Right atrium auricular region (tissue), 2 donors: ENCODE data around the gene DNAAF5. TPM values are rescaled to one million over a fixed set of nuclear protein-coding genes. Genes with fewer than 3 reads are reported as not detected.

Source experiments
- DNase-seq: peaks from one replicate; pipeline ENCODE4 v3.0.0-alpha.2; 2019; ENCODE audit warnings: low spot score
- H3K27ac ChIP-seq, 2 donors: fragments of 200-600 bp; sonication (generic); 1 replicate in 1 of 2; 2 replicates in 1 of 2; pipeline ENCODE4 v1.5.1; 2016 to 2019
- H3K27me3 ChIP-seq, 2 donors: fragments of 200-600 bp; sonication (generic); one replicate each; pipeline versions ENCODE4 v1.5.1 to v1.6.0; 2017 to 2019
- H3K36me3 ChIP-seq: fragments of 200-600 bp; sonication (generic); one replicate; pipeline ENCODE4 v1.5.1; 2016
- H3K4me1 ChIP-seq, 2 donors: fragments of 200-600 bp; sonication (generic); one replicate each; pipeline versions ENCODE4 v1.5.1 to v1.6.0; 2017 to 2019
- H3K4me3 ChIP-seq, 2 donors: fragments of 200-600 bp; sonication (generic); 1 replicate in 1 of 2; 2 replicates in 1 of 2; pipeline ENCODE4 v1.5.1; 2017 to 2019; ENCODE audit warnings: mild to moderate bottlenecking in 1 of 2, moderate library complexity in 1 of 2
- H3K9me3 ChIP-seq, 2 donors: fragments of 200-600 bp; sonication (generic); one replicate each; pipeline ENCODE4 v1.5.1; 2019
- total RNA-seq, 2 donors: library from RNA; depleted of rRNA; stranded (reverse); fragments of >200 nt; gene quantifications; one replicate each; pipeline ENCODE4 v1.1.0, GENCODE V29; 2016
- TF ChIP-seq, protein P1 (sequence below), 2 donors: fragments of 200-600 bp; sonication (generic); IDR thresholded peaks; one replicate each; pipeline ENCODE4 v1.5.1; 2019; ENCODE audit warnings: antibody characterized with exemption in 2 of 2

DNAAF5 gene
- 10 to 100 TPM; 19.0 to 35.5 TPM for total RNA-seq

DNA sequence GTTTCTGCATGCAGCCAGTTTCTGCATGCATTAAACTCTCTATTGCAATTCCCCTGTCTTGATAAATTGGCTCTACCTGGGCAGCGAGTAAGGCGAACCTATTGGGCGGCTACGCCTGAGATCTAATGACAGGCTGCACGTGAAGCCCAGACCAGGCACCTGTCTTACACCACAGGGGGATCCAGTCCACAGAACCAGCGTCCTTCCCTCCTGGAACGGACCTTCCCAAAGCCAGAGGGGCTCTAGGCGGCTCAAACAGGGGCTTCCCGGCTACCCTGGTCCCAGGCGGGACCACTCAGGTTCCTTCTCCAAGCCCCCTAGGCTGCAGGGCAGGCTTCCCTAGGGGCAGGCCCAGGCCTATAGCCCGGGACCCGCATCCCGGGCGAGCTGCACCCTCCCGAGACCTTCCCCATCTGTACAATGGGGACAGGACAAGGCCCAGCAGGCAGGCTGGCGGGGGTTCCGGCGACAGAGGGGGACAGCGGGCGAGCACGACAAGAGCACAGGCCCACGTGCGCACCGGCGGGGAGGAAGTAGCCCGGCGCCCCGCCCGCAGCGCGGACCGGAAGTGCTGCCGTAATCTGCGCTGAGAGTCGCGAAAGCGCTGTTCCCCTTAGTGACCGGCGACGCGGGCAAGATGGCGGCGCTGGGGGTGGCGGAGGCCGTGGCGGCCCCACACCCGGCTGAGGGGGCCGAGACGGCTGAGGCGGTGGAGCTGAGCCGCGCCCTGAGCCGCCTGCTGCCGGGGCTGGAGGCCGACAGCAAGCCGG, at the start of gene DNAAF5:
TSS of gene DNAAF5 (plus strand) at position 616 of the 770 bp plus-strand sequence. CDS start at position 638, 22 bp downstream.
- peak; percentile 83 for DNase-seq
- TF ChIP-seq, protein P1, sequence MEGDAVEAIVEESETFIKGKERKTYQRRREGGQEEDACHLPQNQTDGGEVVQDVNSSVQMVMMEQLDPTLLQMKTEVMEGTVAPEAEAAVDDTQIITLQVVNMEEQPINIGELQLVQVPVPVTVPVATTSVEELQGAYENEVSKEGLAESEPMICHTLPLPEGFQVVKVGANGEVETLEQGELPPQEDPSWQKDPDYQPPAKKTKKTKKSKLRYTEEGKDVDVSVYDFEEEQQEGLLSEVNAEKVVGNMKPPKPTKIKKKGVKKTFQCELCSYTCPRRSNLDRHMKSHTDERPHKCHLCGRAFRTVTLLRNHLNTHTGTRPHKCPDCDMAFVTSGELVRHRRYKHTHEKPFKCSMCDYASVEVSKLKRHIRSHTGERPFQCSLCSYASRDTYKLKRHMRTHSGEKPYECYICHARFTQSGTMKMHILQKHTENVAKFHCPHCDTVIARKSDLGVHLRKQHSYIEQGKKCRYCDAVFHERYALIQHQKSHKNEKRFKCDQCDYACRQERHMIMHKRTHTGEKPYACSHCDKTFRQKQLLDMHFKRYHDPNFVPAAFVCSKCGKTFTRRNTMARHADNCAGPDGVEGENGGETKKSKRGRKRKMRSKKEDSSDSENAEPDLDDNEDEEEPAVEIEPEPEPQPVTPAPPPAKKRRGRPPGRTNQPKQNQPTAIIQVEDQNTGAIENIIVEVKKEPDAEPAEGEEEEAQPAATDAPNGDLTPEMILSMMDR (IDR thresholded peaks at IDR 0.05): no peak
- H3K36me3 ChIP-seq: peaks cover 9% of the 10 kb centered on the region
- peaks cover 0 to 37% of the 10 kb centered on the region in 2 donors for H3K4me1 ChIP-seq
- H3K4me3 ChIP-seq: peak within 1 kb of the TSS; percentile 68 to 82
- no peaks in the 10 kb centered on the region for H3K27me3 ChIP-seq
- H3K9me3 ChIP-seq: no peaks in the 10 kb centered on the region
- peak within 1 kb of the TSS; percentile 56 to 73 for H3K27ac ChIP-seq

DNA sequence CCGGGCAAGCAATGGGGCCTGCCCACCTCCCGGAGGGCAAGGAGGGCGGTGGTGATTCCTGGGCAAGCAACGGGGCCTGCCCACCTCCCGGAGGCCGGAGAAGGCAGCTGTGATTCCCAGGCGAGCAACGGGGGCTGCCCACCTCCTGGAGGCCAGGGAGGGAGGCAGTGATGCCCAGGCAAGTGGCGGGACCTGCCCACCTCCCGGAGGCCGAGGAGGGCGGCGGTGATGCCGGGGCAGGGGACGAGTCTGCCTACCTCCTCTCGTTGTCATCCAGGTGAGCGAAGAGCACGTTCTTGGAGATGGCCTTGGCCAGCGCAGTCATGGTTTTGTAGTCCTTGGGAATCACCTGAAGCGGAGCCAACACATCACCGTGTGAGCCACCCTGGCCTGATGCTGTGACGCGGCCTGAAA, 49.5 kb upstream of the DNAAF5 start:
- Histone ChIP-seq H3K36me3 (no peaks in the 10 kb centered on the region), H3K27ac (no peak overlapping the region), H3K9me3 (no peaks in the 10 kb centered on the region), H3K4me3 (no peak overlapping the region), H3K4me1 (no peaks in the 10 kb centered on the region), H3K27me3 (no peaks in the 10 kb centered on the region)
- TF ChIP-seq, protein P1 (IDR thresholded peaks at IDR 0.05): no peak
- DNase-seq: no peak

DNA sequence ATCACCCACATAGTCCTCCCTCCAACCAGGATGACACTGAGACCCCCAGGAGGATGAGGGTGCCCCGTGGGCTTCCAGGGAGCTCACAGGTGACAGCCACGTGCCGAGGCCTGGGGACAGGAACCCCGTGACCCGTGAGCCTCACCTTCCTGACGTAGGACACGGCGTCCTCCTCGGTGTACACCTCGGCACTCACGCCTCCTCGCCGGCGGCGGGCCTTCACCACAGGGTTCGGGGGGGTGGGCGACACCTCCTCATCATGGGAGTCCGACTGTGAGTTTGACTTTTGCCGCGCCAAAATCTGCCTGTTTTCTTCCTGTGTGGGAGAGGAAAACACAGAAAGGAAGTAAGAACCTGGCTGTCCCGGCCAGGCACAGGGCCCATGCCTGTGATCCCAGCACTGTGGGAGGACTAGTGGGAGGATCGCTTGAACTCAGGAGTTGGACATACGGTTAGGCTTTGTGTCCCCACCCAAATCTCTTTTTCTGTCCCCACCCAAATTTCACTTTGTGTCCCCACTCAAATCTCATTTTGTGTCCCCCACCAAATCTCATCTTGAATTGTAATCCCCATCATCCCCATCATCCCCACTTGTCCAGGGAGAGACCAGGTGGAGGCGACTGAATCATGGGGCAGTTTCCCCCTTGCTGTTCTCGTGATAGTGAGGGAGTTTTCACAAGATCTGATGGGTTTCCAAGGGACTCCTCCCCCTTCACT, 45.9 kb upstream of the DNAAF5 start:
- no peak overlapping the region for H3K27ac ChIP-seq
- H3K4me1 ChIP-seq: no peaks in the 10 kb centered on the region
- no peak overlapping the region for H3K4me3 ChIP-seq
- H3K36me3 ChIP-seq: no peaks in the 10 kb centered on the region
- no peak for DNase-seq
- TF ChIP-seq, protein P1 (IDR thresholded peaks at IDR 0.05): no peak
- H3K27me3 ChIP-seq: no peaks in the 10 kb centered on the region
- peaks cover 0 to 11% of the 10 kb centered on the region in 2 donors for H3K9me3 ChIP-seq

DNA sequence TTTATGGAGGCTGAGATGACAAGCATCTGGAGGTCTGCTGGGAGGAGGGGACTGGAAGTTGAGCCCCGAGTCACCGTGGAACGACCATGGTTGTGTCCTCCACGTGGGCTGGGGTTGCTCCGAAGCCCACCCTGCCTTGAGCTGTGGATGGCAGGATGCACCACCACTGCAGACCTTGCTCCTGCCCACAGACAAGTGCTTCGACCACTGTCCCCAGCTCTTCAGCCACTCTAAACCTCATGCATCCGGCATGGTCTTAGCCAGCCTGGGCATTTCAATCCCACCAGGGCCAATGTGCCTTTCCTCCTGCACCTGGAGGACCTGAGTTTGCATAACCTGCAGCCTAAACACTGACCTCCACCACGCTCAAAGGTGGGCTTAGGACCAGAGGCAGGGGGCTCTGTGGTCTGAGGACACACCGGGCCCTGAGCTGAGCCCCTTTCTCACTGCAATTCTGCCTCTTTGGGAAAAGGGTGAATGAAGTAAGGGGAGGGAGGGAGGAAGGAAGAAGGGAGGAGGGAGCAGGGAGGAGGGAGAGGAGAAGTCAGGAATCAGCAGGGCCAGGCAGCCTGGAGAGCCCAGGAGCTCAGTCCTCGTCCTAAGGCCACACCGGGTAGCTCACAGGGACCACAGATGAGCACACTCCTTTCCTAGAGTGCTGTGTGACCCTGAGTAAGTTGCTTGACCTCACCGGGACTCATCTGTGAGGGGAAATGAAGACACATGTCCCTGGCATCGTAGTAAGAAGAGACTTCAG, 44.8 kb upstream of the DNAAF5 start:
- no peak for DNase-seq
- Histone ChIP-seq H3K9me3 (peaks cover 0 to 23% of the 10 kb centered on the region in 2 donors), H3K36me3 (no peaks in the 10 kb centered on the region), H3K27me3 (no peaks in the 10 kb centered on the region), H3K27ac (no peak overlapping the region), H3K4me1 (no peaks in the 10 kb centered on the region), H3K4me3 (no peak overlapping the region)
- TF ChIP-seq, protein P1 (IDR thresholded peaks at IDR 0.05): no peak

DNA sequence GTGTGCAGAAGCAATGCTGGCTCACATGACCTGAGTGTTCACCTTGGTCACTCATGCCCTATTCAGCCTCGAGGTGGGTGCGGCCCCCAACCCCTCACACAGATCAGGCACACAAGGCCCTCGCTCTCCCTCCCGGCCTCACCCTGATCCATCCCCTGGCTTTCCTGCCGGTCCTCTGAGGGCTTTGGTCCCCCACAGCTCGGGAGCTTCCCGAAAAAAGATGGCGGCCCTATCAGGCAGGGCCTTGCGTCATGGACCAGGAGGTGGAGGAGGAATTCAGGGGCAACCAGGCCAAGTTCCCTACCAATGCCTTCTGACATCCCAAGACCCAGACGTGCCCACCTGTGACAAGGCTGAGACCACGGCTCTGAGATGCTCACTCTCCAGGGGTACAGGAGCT, 43.7 kb upstream of the DNAAF5 start:
- peaks cover 0 to 31% of the 10 kb centered on the region in 2 donors for H3K9me3 ChIP-seq
- H3K4me3 ChIP-seq: no peak overlapping the region
- no peaks in the 10 kb centered on the region for H3K36me3 ChIP-seq
- TF ChIP-seq, protein P1 (IDR thresholded peaks at IDR 0.05): no peak
- H3K27me3 ChIP-seq: no peaks in the 10 kb centered on the region
- H3K27ac ChIP-seq: no peak overlapping the region
- no peaks in the 10 kb centered on the region for H3K4me1 ChIP-seq
- DNase-seq: no peak
